ENCODE measurements around the gene LRIT2. TPM values are rescaled to one million over a fixed set of nuclear protein-coding genes. Genes with fewer than 3 reads are reported as not detected.
"Not testable (repeated sequence)": the region's sequence is repeated elsewhere in the genome, so short reads cannot be mapped to it uniquely, and the experiment has no call there.

Gene LRIT2
- total and polyA plus RNA-seq, 2 experiments from 2014 or later: not detected

DNA sequence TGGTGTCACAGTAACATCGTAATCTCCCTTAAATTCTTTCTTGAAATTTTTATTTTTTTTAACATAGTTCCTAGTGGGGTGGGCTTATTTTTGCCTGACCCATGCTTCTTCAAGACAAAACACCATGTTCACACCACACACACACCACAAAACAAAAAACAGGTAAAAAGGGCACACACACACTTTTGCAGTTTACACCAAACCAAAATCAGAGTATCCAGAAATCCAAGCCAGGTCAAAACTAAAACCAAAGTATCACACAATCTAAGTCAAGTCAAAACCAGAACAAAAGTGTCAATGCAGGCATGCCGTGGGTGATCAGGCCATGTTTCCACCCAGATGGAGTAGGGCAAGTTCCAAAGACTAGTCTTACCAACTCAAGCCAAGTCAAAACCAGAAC is 54.1 kb downstream of the LRIT2 start:
- H3K4me1 ChIP-seq (ENCODE audit: insufficient read depth); H4K20me1 ChIP-seq (ENCODE audit: insufficient read depth, poor library complexity, severe bottlenecking); H3K4me3 ChIP-seq; H3K27me3 ChIP-seq; H2AFZ ChIP-seq; H3K9me3 ChIP-seq (ENCODE audit: low read depth); H3K79me2 ChIP-seq; H3K27ac ChIP-seq; H3K36me3 ChIP-seq (replicated peaks; ENCODE audit: insufficient read depth, low read depth); DNase-seq (ENCODE audit: low spot score); H3K4me2 ChIP-seq; H3K9me2 ChIP-seq (replicated peaks; ENCODE audit: insufficient read depth): not testable (repeated sequence)
- 97% methylated on average over 2 of the region's 2 CpGs for WGBS (ENCODE audit: low lambda C conversion rate, missing lambda C conversion rate)

Other genes starting within 250 kb of the LRIT2 start
- 273 and 274 TPM in 2 replicates for gene GHITM, start 86.0 kb downstream of the LRIT2 start, total RNA-seq
- gene GHITM, start 86.0 kb downstream of the LRIT2 start, polyA plus RNA-seq: 190 and 215 TPM in 2 replicates
- 0.52 and 2.6 TPM in 2 replicates for gene GPR15LG, start 51.7 kb downstream of the LRIT2 start, total RNA-seq
- gene GPR15LG, start 51.7 kb downstream of the LRIT2 start, polyA plus RNA-seq: 0.45 and 1.9 TPM in 2 replicates
- gene CDHR1, start 31.0 kb downstream of the LRIT2 start, total RNA-seq: 0.03 and 0.24 TPM in 2 replicates
- gene CDHR1, start 31.0 kb downstream of the LRIT2 start, polyA plus RNA-seq: 0.17 TPM in 1 of 2 replicates, not detected in the other
- not detected in 2 replicates for gene LRIT1, start 16.0 kb upstream of the LRIT2 start, total RNA-seq
- gene LRIT1, start 16.0 kb upstream of the LRIT2 start, polyA plus RNA-seq: not detected in 2 replicates
- not detected in 2 replicates for gene RGR, start 19.5 kb upstream of the LRIT2 start, total RNA-seq
- not detected in 2 replicates for gene RGR, start 19.5 kb upstream of the LRIT2 start, polyA plus RNA-seq
- 36.5 and 41.1 TPM in 2 replicates for gene CCSER2, start 103.0 kb upstream of the LRIT2 start, total RNA-seq
- gene CCSER2, start 103.0 kb upstream of the LRIT2 start, polyA plus RNA-seq: 28.7 and 39.7 TPM in 2 replicates